22Rv1 (cell line): ENCODE measurements around the gene CNNM4.

Experiments used
- ZFX ChIP-seq: fragments of 450-650 bp; IDR thresholded peaks from 2 replicates; pipeline ENCODE4 v1.6.1; 2017; ENCODE audit warnings: antibody characterized with exemption, borderline replicate concordance
- TF ChIP-seq, protein P1 (sequence below): fragments of 450-650 bp; IDR thresholded peaks from 2 replicates; pipeline ENCODE4 v1.5.1; 2017; ENCODE audit warnings: mild to moderate bottlenecking

DNA sequence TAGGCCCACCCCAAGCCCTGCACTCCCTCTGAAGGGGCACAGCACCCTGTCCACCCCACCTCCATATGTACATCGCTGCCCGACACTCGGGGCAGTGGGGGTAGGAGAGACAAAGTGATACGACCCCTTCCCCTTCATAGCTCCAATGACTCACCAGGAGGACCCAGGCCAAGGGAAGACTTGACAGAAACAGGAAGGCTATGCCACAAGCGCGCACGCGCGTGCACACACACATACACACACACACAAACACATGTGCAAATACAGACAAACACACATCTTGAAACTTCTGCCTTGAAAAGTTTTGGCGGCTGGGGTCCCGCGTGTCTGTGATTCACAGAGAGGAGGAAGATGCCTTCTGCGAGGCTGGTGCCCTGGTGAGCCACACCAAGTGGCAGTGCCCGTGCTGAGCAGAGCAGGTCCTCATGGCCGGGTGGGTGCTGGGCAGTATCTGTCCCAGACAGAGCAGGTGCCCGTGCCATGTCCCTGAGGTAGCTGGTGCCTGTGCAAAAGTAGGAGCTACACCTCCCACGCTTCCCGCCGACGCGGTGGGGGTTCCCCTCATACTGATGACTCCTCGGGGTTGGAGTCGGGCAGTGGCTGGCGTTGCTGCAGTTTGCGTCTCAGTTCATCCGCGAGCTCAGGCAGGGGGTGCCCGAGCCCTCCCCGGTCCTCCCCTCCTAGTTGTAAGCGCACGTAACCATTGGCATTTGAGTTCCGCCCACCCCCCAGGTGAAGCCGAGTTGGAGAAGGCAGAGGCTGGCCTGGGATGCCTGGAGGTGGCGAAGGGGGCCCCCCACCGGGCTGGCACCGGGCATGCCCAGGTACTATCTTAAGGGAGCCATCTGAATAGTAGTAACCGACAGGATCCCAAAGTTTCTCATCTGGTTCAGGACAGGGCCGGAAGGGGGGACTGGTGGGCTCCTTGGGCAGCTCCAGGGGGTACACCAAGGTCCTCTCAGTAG is 99.6 kb downstream of the CNNM4 start:
- TF ChIP-seq, protein P1, sequence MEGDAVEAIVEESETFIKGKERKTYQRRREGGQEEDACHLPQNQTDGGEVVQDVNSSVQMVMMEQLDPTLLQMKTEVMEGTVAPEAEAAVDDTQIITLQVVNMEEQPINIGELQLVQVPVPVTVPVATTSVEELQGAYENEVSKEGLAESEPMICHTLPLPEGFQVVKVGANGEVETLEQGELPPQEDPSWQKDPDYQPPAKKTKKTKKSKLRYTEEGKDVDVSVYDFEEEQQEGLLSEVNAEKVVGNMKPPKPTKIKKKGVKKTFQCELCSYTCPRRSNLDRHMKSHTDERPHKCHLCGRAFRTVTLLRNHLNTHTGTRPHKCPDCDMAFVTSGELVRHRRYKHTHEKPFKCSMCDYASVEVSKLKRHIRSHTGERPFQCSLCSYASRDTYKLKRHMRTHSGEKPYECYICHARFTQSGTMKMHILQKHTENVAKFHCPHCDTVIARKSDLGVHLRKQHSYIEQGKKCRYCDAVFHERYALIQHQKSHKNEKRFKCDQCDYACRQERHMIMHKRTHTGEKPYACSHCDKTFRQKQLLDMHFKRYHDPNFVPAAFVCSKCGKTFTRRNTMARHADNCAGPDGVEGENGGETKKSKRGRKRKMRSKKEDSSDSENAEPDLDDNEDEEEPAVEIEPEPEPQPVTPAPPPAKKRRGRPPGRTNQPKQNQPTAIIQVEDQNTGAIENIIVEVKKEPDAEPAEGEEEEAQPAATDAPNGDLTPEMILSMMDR: no peak
- TF ChIP-seq ZFX: no peak
